CD4-positive, alpha-beta memory T cell (primary cell): Measurements from ENCODE around the gene RAC3. TPM values are rescaled to one million over a fixed set of nuclear protein-coding genes. Genes with fewer than 3 reads are reported as not detected.
A peak's percentile ranks its signal among the peaks of the same experiment; 100 is the strongest.

Experiments
- CTCF ChIA-PET: fragments of 350-600 bp; sonication (Branson Sonifier 250); formaldehyde crosslinking; loops from one replicate; lab custom pipeline; 2021; ENCODE audit warnings: inconsistent platforms; ENCODE audit not compliant: partially characterized antibody; lab: Charles Lee
- POLR2A ChIA-PET: fragments of 350-600 bp; sonication (Branson Sonifier 250); formaldehyde crosslinking; loops from one replicate; lab custom pipeline; 2021; ENCODE audit not compliant: partially characterized antibody; lab: Charles Lee
- DNase-seq, 5 donors: peaks; one replicate each; pipeline versions ENCODE4 v3.0.0 to v3.0.0-alpha.2; 2020 to 2022; ENCODE audit warnings: mixed read lengths in 1 of 5
- H3K27ac ChIP-seq: one replicate; pipeline ENCODE4 v1.7.0; 2013; ENCODE audit warnings: low read depth, low read length
- H3K27me3 ChIP-seq: 2 replicates; pipeline ENCODE4 v1.7.0; 2013; ENCODE audit warnings: mild to moderate bottlenecking, low read length, moderate library complexity; ENCODE audit not compliant: insufficient read depth
- H3K36me3 ChIP-seq: 2 replicates; pipeline ENCODE4 v1.7.0; 2013; ENCODE audit warnings: mild to moderate bottlenecking, low read length, moderate library complexity; ENCODE audit not compliant: insufficient read depth
- H3K4me1 ChIP-seq: 2 replicates; pipeline ENCODE4 v1.7.0; 2013; ENCODE audit warnings: mild to moderate bottlenecking, low read length, moderate library complexity; ENCODE audit not compliant: insufficient read depth
- H3K4me3 ChIP-seq, 2 donors: one replicate each; pipeline ENCODE4 v1.7.0; 2013; ENCODE audit warnings: low read length in 2 of 2, mild to moderate bottlenecking in 1 of 2
- H3K9me3 ChIP-seq, 2 donors: one replicate each; pipeline ENCODE4 v1.7.0; 2013; ENCODE audit warnings: low read length in 2 of 2, control low read depth in 1 of 2; ENCODE audit not compliant: control insufficient read depth in 1 of 2
- H3K27ac Mint-ChIP-seq, 7 donors: one replicate each; pipeline ENCODE4 v1.8.0; 2020 to 2021; ENCODE audit warnings: mixed read lengths in 7 of 7, mild to moderate bottlenecking in 6 of 7, inconsistent platforms in 3 of 7, moderate library complexity in 3 of 7
- H3K27me3 Mint-ChIP-seq, 2 donors: one replicate each; pipeline ENCODE4 v1.8.0; 2020 to 2021; ENCODE audit warnings: mixed read lengths in 2 of 2
- H3K36me3 Mint-ChIP-seq, 2 donors: one replicate each; pipeline ENCODE4 v1.8.0; 2020 to 2021; ENCODE audit warnings: mixed read lengths in 2 of 2, inconsistent platforms in 1 of 2, mild to moderate bottlenecking in 1 of 2
- H3K4me1 Mint-ChIP-seq, 4 donors: one replicate each; pipeline ENCODE4 v1.8.0; 2020 to 2021; ENCODE audit warnings: mixed read lengths in 4 of 4, mild to moderate bottlenecking in 1 of 4
- H3K4me3 Mint-ChIP-seq, 8 donors: one replicate each; pipeline ENCODE4 v1.8.0; 2020 to 2021; ENCODE audit warnings: mixed read lengths in 8 of 8, mild to moderate bottlenecking in 7 of 8, moderate library complexity in 6 of 8, inconsistent platforms in 3 of 8
- H3K9me3 Mint-ChIP-seq, 8 donors: one replicate each; pipeline ENCODE4 v1.8.0; 2020 to 2021; ENCODE audit warnings: mixed read lengths in 8 of 8, mild to moderate bottlenecking in 5 of 8, inconsistent platforms in 3 of 8, moderate library complexity in 1 of 8
- intact Hi-C: fragments of 100-400 bp; cut with micrococcal nuclease; formaldehyde crosslinking; loops from one replicate; pipeline ENCODE4 v1.15.1; 2023
- polyA plus RNA-seq, 2 donors: library from polyadenylated mRNA; unstranded; fragments of 300-500 nt; fragmentation: Illumina TruSeq; gene quantifications; one replicate each; pipeline ENCODE4 v1.2.3, GENCODE V29; 2021
- total RNA-seq, 2 experiments: library from RNA; stranded (reverse); gene quantifications; one replicate each; pipeline ENCODE4 v1.2.3, GENCODE V29; 2021

RAC3 gene
- total and polyA plus RNA-seq, 4 experiments from 2014 or later, result 0.44 to 2.3 (median 0.86) TPM; not detected in 1

DNA sequence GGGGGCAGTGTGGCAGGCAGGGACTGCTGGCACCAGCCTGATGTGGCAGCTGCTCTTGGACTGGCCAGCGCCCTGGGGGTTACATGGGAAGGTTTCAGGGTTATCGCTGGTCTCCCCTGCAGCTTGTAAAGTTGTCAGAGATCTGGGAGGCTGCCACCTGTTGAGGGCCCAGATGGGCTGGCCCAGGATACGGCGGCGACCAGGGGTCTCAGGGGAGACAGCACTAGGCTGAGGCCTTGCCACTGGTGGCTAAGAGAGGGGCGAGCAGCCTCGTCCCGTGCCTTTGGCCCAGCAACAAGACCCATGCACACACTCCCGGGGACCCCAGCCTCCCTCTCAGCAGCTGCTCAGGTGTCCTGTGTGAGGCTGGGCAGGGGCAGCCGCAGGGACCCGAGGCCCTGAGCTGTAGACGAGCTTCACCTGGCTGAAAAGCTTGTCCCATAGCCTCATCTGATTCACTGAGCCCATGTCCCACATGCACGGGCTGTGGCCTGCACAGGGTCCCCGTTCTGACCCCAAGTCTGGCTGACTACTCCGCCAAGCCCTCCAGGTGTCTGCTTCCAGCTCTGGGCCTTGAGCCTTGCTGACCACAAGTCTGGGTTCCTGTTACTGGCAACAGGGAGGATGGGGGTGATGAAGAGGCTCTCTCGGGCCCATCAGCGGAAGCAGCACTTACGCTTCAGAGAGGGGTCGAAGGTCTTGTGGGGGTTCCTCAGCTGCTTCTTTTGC is 28.0 kb downstream of the RAC3 start:
- Histone ChIP-seq H3K9me3 (no peaks in the 10 kb centered on the region), H3K27ac (no peak overlapping the region), H3K4me3 (no peak overlapping the region), H3K4me1 (peaks cover 10% of the 10 kb centered on the region), H3K36me3 (peaks cover 33% of the 10 kb centered on the region), H3K27me3 (no peaks in the 10 kb centered on the region)
- CTCF ChIA-PET, result interaction anchor here (1.4 to 1.5 kb wide), 2 partner anchors 22 to 29 kb away, joined by 3 to 5 read pairs; partner anchors contain the start of gene DCXR
- DNase-seq, result no peak
- Mint-ChIP-seq H3K4me1 (peaks cover 0 to 7% (median 2%) of the 10 kb centered on the region in 4 donors), H3K4me3 (no peak overlapping the region), H3K9me3 (peaks cover 0 to 2% (median 0%) of the 10 kb centered on the region in 8 donors), H3K27me3 (no peaks in the 10 kb centered on the region), H3K27ac (no peak overlapping the region), H3K36me3 (peaks cover 0 to 36% of the 10 kb centered on the region in 2 donors)
- intact Hi-C loops, result no loop called here
- POLR2A ChIA-PET, result interaction anchor here (1.8 kb wide), 1 partner anchor 23 kb away, joined by 5 read pairs; no protein-coding TSS in a partner anchor

DNA sequence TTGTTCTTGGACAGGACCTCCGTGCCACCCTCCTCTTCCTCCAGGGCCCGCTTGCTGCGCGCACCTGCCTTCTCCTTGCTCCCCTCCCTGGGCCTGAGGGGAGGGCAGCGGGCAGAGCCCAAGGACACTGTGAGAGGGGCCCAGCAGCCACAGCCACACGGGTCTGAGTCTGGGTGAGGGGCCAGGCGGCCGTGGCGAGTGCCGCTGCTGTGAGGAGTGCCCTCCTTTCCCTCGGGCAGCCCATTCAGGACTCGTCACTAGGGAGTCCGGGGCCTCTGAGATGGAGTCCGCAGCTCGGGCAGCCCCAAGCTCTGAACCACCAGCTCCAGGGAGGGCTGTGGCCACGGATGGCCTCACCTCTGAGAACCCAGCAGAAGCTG is 28.5 kb downstream of the RAC3 start:
- Mint-ChIP-seq H3K27ac (no peak overlapping the region), H3K27me3 (no peaks in the 10 kb centered on the region), H3K4me1 (peaks cover 0 to 10% (median 5%) of the 10 kb centered on the region in 4 donors), H3K9me3 (peaks cover 0 to 2% (median 0%) of the 10 kb centered on the region in 8 donors), H3K4me3 (peak overlapping the region in 1 of 8 donors; percentile 64), H3K36me3 (peaks cover 0 to 35% of the 10 kb centered on the region in 2 donors)
- no peaks in the 10 kb centered on the region for H3K9me3 ChIP-seq
- DNase-seq, result peak in 1 of 5 donors; percentile 21
- intact Hi-C loops, result no loop called here
- H3K27ac ChIP-seq, result no peak overlapping the region
- POLR2A ChIA-PET, result interaction anchor here (1.4 to 1.8 kb wide), 2 partner anchors 23 to 24 kb away, joined by 3 to 5 read pairs; partner anchors contain the start of gene DCXR
- peaks cover 16% of the 10 kb centered on the region for H3K4me1 ChIP-seq
- H3K27me3 ChIP-seq, result no peaks in the 10 kb centered on the region
- CTCF ChIA-PET, result interaction anchor here (1.4 to 1.5 kb wide), 2 partner anchors 22 to 29 kb away, joined by 3 to 5 read pairs; partner anchors contain the start of gene DCXR
- no peak overlapping the region for H3K4me3 ChIP-seq
- peaks cover 27% of the 10 kb centered on the region for H3K36me3 ChIP-seq

GRCh38 chr17:82060614-82061013 is 29.1 kb downstream of the RAC3 start:
- Histone ChIP-seq H3K9me3 (no peaks in the 10 kb centered on the region), H3K4me1 (peaks cover 18% of the 10 kb centered on the region), H3K27ac (no peak overlapping the region), H3K27me3 (no peaks in the 10 kb centered on the region), H3K4me3 (no peak overlapping the region), H3K36me3 (peaks cover 23% of the 10 kb centered on the region)
- H3K27me3 Mint-ChIP-seq, result no peaks in the 10 kb centered on the region
- H3K9me3 Mint-ChIP-seq, result peaks cover 0 to 2% (median 0%) of the 10 kb centered on the region in 8 donors
- no peak overlapping the region for H3K27ac Mint-ChIP-seq
- peaks cover 0 to 31% of the 10 kb centered on the region in 2 donors for H3K36me3 Mint-ChIP-seq
- H3K4me1 Mint-ChIP-seq, result peaks cover 0 to 10% (median 5%) of the 10 kb centered on the region in 4 donors
- ChIA-PET CTCF (interaction anchor here (1.4 to 1.5 kb wide), 2 partner anchors 23 to 30 kb away, joined by 3 to 5 read pairs; partner anchors contain the start of gene DCXR), POLR2A (interaction anchor here (1.4 to 1.8 kb wide), 2 partner anchors 23 to 24 kb away, joined by 3 to 5 read pairs; partner anchors contain the start of gene DCXR)
- no peak for DNase-seq
- intact Hi-C loops, result no loop called here
- H3K4me3 Mint-ChIP-seq, result no peak overlapping the region

GRCh38 chr17:82061047-82061925 is 29.8 kb downstream of the RAC3 start:
- peaks cover 17% of the 10 kb centered on the region for H3K36me3 ChIP-seq
- H3K27ac ChIP-seq, result no peak overlapping the region
- no peak overlapping the region for H3K27ac Mint-ChIP-seq
- peaks cover 22% of the 10 kb centered on the region for H3K4me1 ChIP-seq
- ChIA-PET CTCF (no interaction called here), POLR2A (interaction anchor here (1.4 to 1.8 kb wide), 2 partner anchors 24 to 25 kb away, joined by 3 to 5 read pairs; partner anchors contain the start of gene DCXR)
- peaks cover 0 to 2% (median 0%) of the 10 kb centered on the region in 8 donors for H3K9me3 Mint-ChIP-seq
- DNase-seq, result no peak
- no peaks in the 10 kb centered on the region for H3K9me3 ChIP-seq
- H3K4me3 ChIP-seq, result no peak overlapping the region
- no peaks in the 10 kb centered on the region for H3K27me3 Mint-ChIP-seq
- intact Hi-C loops, result no loop called here
- H3K4me3 Mint-ChIP-seq, result no peak overlapping the region
- H3K4me1 Mint-ChIP-seq, result peaks cover 0 to 14% (median 8%) of the 10 kb centered on the region in 4 donors
- peaks cover 0 to 24% of the 10 kb centered on the region in 2 donors for H3K36me3 Mint-ChIP-seq
- no peaks in the 10 kb centered on the region for H3K27me3 ChIP-seq

- Mint-ChIP-seq H3K27ac (peak overlapping the region in 4 of 7 donors; percentile 4 to 54 (median 32)), H3K4me3 (no peak overlapping the region), H3K27me3 (no peaks in the 10 kb centered on the region), H3K4me1 (peaks cover 0 to 22% (median 12%) of the 10 kb centered on the region in 4 donors), H3K9me3 (peaks cover 0 to 2% (median 0%) of the 10 kb centered on the region in 8 donors), H3K36me3 (peaks cover 0 to 19% of the 10 kb centered on the region in 2 donors)
- H3K9me3 ChIP-seq, result no peaks in the 10 kb centered on the region
- H3K4me1 ChIP-seq, result peaks cover 28% of the 10 kb centered on the region
- ChIA-PET CTCF (no interaction called here), POLR2A (no interaction called here)
- peaks cover 14% of the 10 kb centered on the region for H3K36me3 ChIP-seq
- no peaks in the 10 kb centered on the region for H3K27me3 ChIP-seq
- DNase-seq, result no peak
- intact Hi-C loops, result no loop called here
- no peak overlapping the region for H3K4me3 ChIP-seq
- H3K27ac ChIP-seq, result no peak overlapping the region
These were observed 30.9 kb downstream of the RAC3 start for GRCh38 chr17:82062076-82062983.

- Mint-ChIP-seq H3K27ac (peak overlapping the region in 1 of 7 donors; percentile 54), H3K4me1 (peaks cover 0 to 23% (median 12%) of the 10 kb centered on the region in 4 donors), H3K27me3 (no peaks in the 10 kb centered on the region), H3K9me3 (peaks cover 0 to 1% (median 0%) of the 10 kb centered on the region in 8 donors), H3K36me3 (peaks cover 0 to 15% of the 10 kb centered on the region in 2 donors), H3K4me3 (no peak overlapping the region)
- CTCF ChIA-PET, result interaction anchor here (0.9 kb wide), 1 partner anchor 25 kb away, joined by 4 read pairs; the partner anchor contains the start of gene DCXR
- H3K4me3 ChIP-seq, result no peak overlapping the region
- no peaks in the 10 kb centered on the region for H3K27me3 ChIP-seq
- H3K9me3 ChIP-seq, result no peaks in the 10 kb centered on the region
- peaks cover 14% of the 10 kb centered on the region for H3K36me3 ChIP-seq
- POLR2A ChIA-PET, result no interaction called here
- intact Hi-C loops, result no loop called here
- no peak overlapping the region for H3K27ac ChIP-seq
- no peak for DNase-seq
- peaks cover 28% of the 10 kb centered on the region for H3K4me1 ChIP-seq
These were observed 31.5 kb downstream of the RAC3 start for GRCh38 chr17:82062984-82063368.
